PC-9 (cell line): ENCODE results near the gene ALKBH6. TPM values are rescaled to one million over a fixed set of nuclear protein-coding genes. Genes with fewer than 3 reads are reported as not detected.

Experiments
- BruUV-seq: library from RNA; stranded (reverse); fragments of 400-500 nt; replicated peaks from 2 replicates; lab custom pipeline; 2021; lab: Mats Ljungman, UMichigan
- CTCF ChIA-PET: fragments of 300-600 bp; sonication (Branson Sonifier 250); formaldehyde crosslinking; loops from one replicate; lab custom pipeline; 2022; ENCODE audit warnings: antibody characterized with exemption; lab: Charles Lee
- POLR2A ChIA-PET: fragments of 300-600 bp; sonication (Branson Sonifier 250); formaldehyde crosslinking; loops from one replicate; lab custom pipeline; 2022; ENCODE audit warnings: antibody characterized with exemption; ENCODE audit not compliant: unreplicated experiment; lab: Charles Lee
- DNase-seq, 2 experiments: peaks; one replicate each; pipeline versions ENCODE4 v3.0.0 to v3.0.0-alpha.2; 2015 to 2022; ENCODE audit warnings: mixed read lengths in 1 of 2
- H2AFZ ChIP-seq: fragments of 200-600 bp; sonication (generic); 2 replicates; pipeline ENCODE4 v1.8.1; 2017; ENCODE audit warnings: antibody characterized with exemption
- H3F3A ChIP-seq: fragments of 200-600 bp; sonication (generic); 2 replicates; pipeline ENCODE4 v1.8.1; 2017; ENCODE audit warnings: antibody characterized with exemption, mild to moderate bottlenecking, low read depth; ENCODE audit not compliant: insufficient read depth
- H3K27ac ChIP-seq: fragments of 200-600 bp; sonication (generic); 2 replicates; pipeline ENCODE4 v1.6.1; 2016; ENCODE audit warnings: mixed run types
- H3K27me3 ChIP-seq: fragments of 200-600 bp; sonication (generic); 2 replicates; pipeline ENCODE4 v1.6.1; 2016; ENCODE audit warnings: low read depth, mixed run types; ENCODE audit not compliant: insufficient read depth
- H3K36me3 ChIP-seq: fragments of 200-600 bp; sonication (generic); 2 replicates; pipeline ENCODE4 v1.6.1; 2016; ENCODE audit warnings: low read depth, mixed run types
- H3K4me1 ChIP-seq: fragments of 200-600 bp; sonication (generic); replicated peaks from 2 replicates; pipeline ENCODE4 v1.6.1; 2016; ENCODE audit warnings: mixed run types; ENCODE audit not compliant: insufficient read depth
- H3K4me2 ChIP-seq: fragments of 200-600 bp; sonication (generic); 2 replicates; pipeline ENCODE4 v1.6.1; 2017; ENCODE audit warnings: mixed run types
- H3K4me3 ChIP-seq: fragments of 200-600 bp; sonication (generic); 2 replicates; pipeline ENCODE4 v1.6.1; 2016; ENCODE audit warnings: mixed run types
- H3K79me2 ChIP-seq: fragments of 200-600 bp; sonication (generic); 2 replicates; pipeline ENCODE4 v1.6.1; 2017; ENCODE audit warnings: low read depth, mixed run types
- H3K9me2 ChIP-seq: fragments of 200-600 bp; sonication (generic); 2 replicates; pipeline ENCODE4 v1.8.1; 2017; ENCODE audit warnings: mild to moderate bottlenecking; ENCODE audit not compliant: insufficient read depth
- H3K9me3 ChIP-seq: fragments of 200-600 bp; sonication (generic); 2 replicates; pipeline ENCODE4 v1.8.1; 2016; ENCODE audit warnings: low read depth; ENCODE audit not compliant: insufficient read depth
- H4K20me1 ChIP-seq: fragments of 200-600 bp; sonication (generic); 2 replicates; pipeline ENCODE4 v1.8.1; 2017; ENCODE audit not compliant: insufficient read depth
- CTCF ChIP-seq: fragments of 200-600 bp; sonication (generic); conservative IDR thresholded peaks from 2 replicates; pipeline ENCODE4 v1.6.1; 2017; ENCODE audit warnings: mixed run types, antibody characterized with exemption, mild to moderate bottlenecking, moderate library complexity
- EZH2 ChIP-seq: fragments of 200-600 bp; sonication (generic); IDR thresholded peaks from 2 replicates; pipeline ENCODE4 v1.8.0; 2017; ENCODE audit warnings: antibody characterized with exemption, low read depth
- intact Hi-C: fragments of 100-400 bp; cut with micrococcal nuclease; formaldehyde crosslinking; loops from one replicate; pipeline ENCODE4 v1.10.0; 2022; ENCODE audit not compliant: unreplicated experiment
- total RNA-seq: library from RNA; stranded (reverse); gene quantifications from 2 replicates; pipeline ENCODE4 v1.2.3, GENCODE V29; 2021

The ALKBH6 gene
- total RNA-seq, 1 experiment from 2014 or later: 55.1 TPM

GRCh38 chr19:36025541-36025940 lies 11.5 kb upstream of the ALKBH6 start:
- intact Hi-C loops: no loop called here
- H3F3A ChIP-seq: no peaks in the 10 kb centered on the region
- no peak for DNase-seq
- H3K9me3 ChIP-seq: no peaks in the 10 kb centered on the region
- no peaks in the 10 kb centered on the region for H3K9me2 ChIP-seq
- ChIA-PET POLR2A (no interaction called here), CTCF (no interaction called here)
- TF ChIP-seq CTCF (no peak), EZH2 (no peak)
- no peak overlapping the region for H2AFZ ChIP-seq
- no peak overlapping the region for H3K27ac ChIP-seq
- H3K27me3 ChIP-seq: no peaks in the 10 kb centered on the region
- no peaks in the 10 kb centered on the region for H3K79me2 ChIP-seq
- no peak overlapping the region for H3K4me2 ChIP-seq
- no peaks in the 10 kb centered on the region for H4K20me1 ChIP-seq
- H3K36me3 ChIP-seq: 0 out of 2 replicates have a peak, but pooled peaks cover 4% of the 10 kb centered on the region
- no peak overlapping the region for H3K4me3 ChIP-seq
- H3K4me1 ChIP-seq: no peaks in the 10 kb centered on the region
- BruUV-seq: no TSS peak

- Histone ChIP-seq H3K27me3 (no peaks in the 10 kb centered on the region), H3K79me2 (no peaks in the 10 kb centered on the region), H3K4me2 (no peak overlapping the region), H3K4me1 (no peaks in the 10 kb centered on the region), H3K36me3 (0 out of 2 replicates have a peak, but pooled peaks cover 4% of the 10 kb centered on the region), H4K20me1 (no peaks in the 10 kb centered on the region), H2AFZ (no peak overlapping the region), H3K9me3 (no peaks in the 10 kb centered on the region), H3K4me3 (no peak overlapping the region), H3K9me2 (no peaks in the 10 kb centered on the region), H3K27ac (no peak overlapping the region), H3F3A (no peaks in the 10 kb centered on the region)
- TF ChIP-seq EZH2 (no peak), CTCF (no peak)
- DNase-seq: no peak
- ChIA-PET CTCF (no interaction called here), POLR2A (no interaction called here)
- no TSS peak for BruUV-seq
- intact Hi-C loops: no loop called here
These were observed 9.4 kb upstream of the ALKBH6 start for GRCh38 chr19:36023432-36023831.

GRCh38 chr19:36019061-36019670 lies 5.2 kb upstream of the ALKBH6 start:
- BruUV-seq: no TSS peak
- H3K4me2 ChIP-seq: no peak overlapping the region
- no peak for DNase-seq
- 0 out of 2 replicates have a peak, but pooled peaks cover 4% of the 10 kb centered on the region for H3K36me3 ChIP-seq
- H3K27me3 ChIP-seq: no peaks in the 10 kb centered on the region
- intact Hi-C loops: no loop called here
- H3K4me1 ChIP-seq: peaks cover 7% of the 10 kb centered on the region
- CTCF ChIA-PET: no interaction called here
- H3K27ac ChIP-seq: no peak overlapping the region
- no peaks in the 10 kb centered on the region for H4K20me1 ChIP-seq
- H3K9me2 ChIP-seq: no peaks in the 10 kb centered on the region
- POLR2A ChIA-PET: no interaction called here
- 0 out of 2 replicates have a peak, but pooled peaks cover 10% of the 10 kb centered on the region for H3K79me2 ChIP-seq
- H3K9me3 ChIP-seq: no peaks in the 10 kb centered on the region
- 0 out of 2 replicates have a peak, but pooled peaks cover 4% of the 10 kb centered on the region for H3F3A ChIP-seq
- no peak for TF ChIP-seq CTCF
- TF ChIP-seq EZH2: no peak
- H3K4me3 ChIP-seq: no peak overlapping the region
- no peak overlapping the region for H2AFZ ChIP-seq
